GM23338 (cell line): ENCODE data around the gene LNPEP.

Source experiments
- CREB1 ChIP-seq: fragments of 250-450 bp; sonication (Bioruptor Pico); IDR thresholded peaks from 2 replicates; pipeline ENCODE4 v1.5.0; 2020; ENCODE audit warnings: low read depth, mild to moderate bottlenecking, moderate library complexity
- CTCF ChIP-seq, 2 experiments: fragments of 200-600 bp in 1 of 2; sonication (generic) in 1 of 2; conservative IDR thresholded peaks; 2 replicates each; pipeline versions ENCODE4 v1.5.1 to v1.6.1; 2016 to 2017; ENCODE audit warnings: antibody characterized with exemption in 2 of 2, low read depth in 2 of 2, mild to moderate bottlenecking in 2 of 2, moderate library complexity in 1 of 2
- JUNB ChIP-seq: IDR thresholded peaks from one replicate; pipeline ENCODE4 v1.6.1; 2016; ENCODE audit warnings: antibody characterized with exemption; ENCODE audit not compliant: unreplicated experiment

GRCh38 chr5:96902876-96903275, 33.0 kb upstream of the LNPEP start:
- no peak for TF ChIP-seq CTCF (conservative IDR thresholded peaks at IDR 0.05; ENCODE audit: low read depth in 2 of 2)
- no peak for TF ChIP-seq JUNB
- TF ChIP-seq CREB1 (CRISPR knock-in tag) = no peak
